K562 (cell line): ENCODE measurements around the gene IFNB1. TPM values are rescaled to one million over a fixed set of nuclear protein-coding genes. Genes with fewer than 3 reads are reported as not detected.

Source experiments
- ATAC-seq: fragments of 200-7000 bp; cut with Tn5 transposase; 3 replicates; pipeline ENCODE4 v1.9.1; 2020; ENCODE audit warnings: moderate library complexity
- BruUV-seq: library from RNA; stranded (reverse); fragments of 400-500 nt; replicated peaks from 2 replicates; lab custom pipeline; 2021; lab: Mats Ljungman, UMichigan
- CTCF ChIA-PET: fragments of 300-600 bp; formaldehyde crosslinking; extraction: SDS; loops from one replicate; lab custom pipeline; 2021; ENCODE audit warnings: low intra/inter-chr PET ratio; lab: Yijun Ruan, JAX
- POLR2A ChIA-PET: fragments of 300-600, 350-650 bp; sonication (Branson Sonifier 250); formaldehyde crosslinking; extraction: SDS; loops from one replicate; lab custom pipeline; 2021; ENCODE audit warnings: antibody characterized with exemption, inconsistent platforms; lab: Yijun Ruan, JAX
- DNase-seq, 4 experiments: peaks; one replicate each; pipeline versions ENCODE4 v3.0.0 to v3.0.0-alpha.2; 2011 to 2018; ENCODE audit warnings: low spot score in 3 of 4, mixed read lengths in 3 of 4; ENCODE audit errors: extremely low read depth in 1 of 4
- FAIRE-seq: peaks from 2 replicates; lab custom pipeline; 2011; peaks lifted over from hg19 to GRCh38; lab: Jason Lieb, UNC
- H2AFZ ChIP-seq: 2 replicates; pipeline ENCODE4 v1.6.0; 2011; ENCODE audit warnings: low read depth, low read length, control low read depth, inconsistent platforms
- H3K27ac ChIP-seq: fragments of 200-600 bp; 3 replicates; pipeline ENCODE4 v1.8.0; 2011; ENCODE audit warnings: low read depth, mild to moderate bottlenecking, control low read depth, inconsistent platforms, low read length, moderate library complexity, mixed read lengths; ENCODE audit errors: extremely low read depth
- H3K27me3 ChIP-seq, 2 experiments: fragments of 300-600 bp in 1 of 2; 2 replicates in 1 of 2; 3 replicates in 1 of 2; pipeline versions ENCODE4 v1.6.0 to v1.8.0; 2011; ENCODE audit warnings: inconsistent platforms in 2 of 2, low read length in 2 of 2, mild to moderate bottlenecking in 1 of 2, mixed read lengths in 1 of 2, moderate library complexity in 1 of 2; ENCODE audit not compliant: control insufficient read depth in 2 of 2, insufficient read depth in 2 of 2
- H3K36me3 ChIP-seq: fragments of 300-600 bp; 3 replicates; pipeline ENCODE4 v1.8.0; 2011; ENCODE audit warnings: mild to moderate bottlenecking, low read length, inconsistent platforms; ENCODE audit not compliant: control insufficient read depth, insufficient read depth
- H3K4me1 ChIP-seq, 2 experiments: fragments of 200-600 bp in 1 of 2; replicated peaks in 1 of 2; 2 replicates in 1 of 2; 3 replicates in 1 of 2; pipeline versions ENCODE4 v1.5.1 to v1.8.0; 2011; ENCODE audit warnings: inconsistent platforms in 2 of 2, low read length in 2 of 2, mild to moderate bottlenecking in 1 of 2, mixed read lengths in 1 of 2, moderate library complexity in 1 of 2; ENCODE audit not compliant: control insufficient read depth in 2 of 2, insufficient read depth in 2 of 2
- H3K4me2 ChIP-seq: 2 replicates; pipeline ENCODE4 v1.6.1; 2011; ENCODE audit warnings: low read length, control low read depth, inconsistent platforms, mixed read lengths; ENCODE audit not compliant: insufficient read depth
- H3K4me3 ChIP-seq: fragments of 200-600 bp; sonication (generic), shearing (Covaris generic); 2 replicates; pipeline ENCODE4 v1.5.1; 2016; ENCODE audit warnings: control low read depth, inconsistent platforms
- H3K79me2 ChIP-seq: fragments of 200-600 bp; 3 replicates; pipeline ENCODE4 v1.8.0; 2011; ENCODE audit warnings: low read length, inconsistent platforms; ENCODE audit not compliant: control insufficient read depth, insufficient read depth
- H3K9ac ChIP-seq, 2 experiments: 2 replicates each; pipeline versions ENCODE4 v1.6.0 to v1.6.1; 2011; ENCODE audit warnings: low read depth in 2 of 2, low read length in 2 of 2, control low read depth in 1 of 2, inconsistent platforms in 1 of 2, mild to moderate bottlenecking in 1 of 2, mixed read lengths in 1 of 2; ENCODE audit not compliant: insufficient read depth in 1 of 2
- H3K9me1 ChIP-seq: one replicate; pipeline ENCODE4 v1.6.0; 2011; ENCODE audit warnings: inconsistent platforms, mild to moderate bottlenecking, low read length, moderate library complexity; ENCODE audit not compliant: control insufficient read depth, insufficient read depth
- H3K9me3 ChIP-seq: replicated peaks from 2 replicates; pipeline ENCODE4 v1.5.1; 2011; ENCODE audit warnings: low read depth, low read length, inconsistent platforms; ENCODE audit not compliant: control insufficient read depth, insufficient read depth
- H4K20me1 ChIP-seq: replicated peaks from 2 replicates; pipeline ENCODE4 v1.6.1; 2011; ENCODE audit warnings: low read length, inconsistent platforms, mixed read lengths; ENCODE audit not compliant: control insufficient read depth, insufficient read depth
- THRB ChIP-seq: fragments of 450-650 bp; formaldehyde crosslinking; conservative IDR thresholded peaks from 2 replicates; pipeline ENCODE4 v1.4.0; 2022; ENCODE audit warnings: mild to moderate bottlenecking, missing genetic modification characterization
- TSC22D4 ChIP-seq: fragments of 450-650 bp; IDR thresholded peaks from 2 replicates; pipeline ENCODE4 v1.6.1; 2016; ENCODE audit warnings: missing genetic modification characterization, missing biosample characterization, control low read depth
- ZNF436 ChIP-seq: fragments of 250-450, 450-650 bp; sonication (Bioruptor Pico); formaldehyde crosslinking; IDR thresholded peaks from 2 replicates; pipeline ENCODE4 v1.7.0; 2020; ENCODE audit warnings: mild to moderate bottlenecking
- ZNF77 ChIP-seq: fragments of 250-450 bp; sonication (Bioruptor Pico); IDR thresholded peaks from 2 replicates; pipeline ENCODE4 v1.5.0; 2020
- WGBS: fragments of 100-300 bp; shearing (Covaris generic); methylation state at CpG from one replicate; pipeline ENCODE4 v1.1.6; 2016; ENCODE audit warnings: low coverage, mixed read lengths; ENCODE audit not compliant: insufficient coverage; ENCODE audit errors: missing lambda C conversion rate; 5-methylcytosine and 5-hydroxymethylcytosine counted together
- in situ Hi-C: fragments of 300-500 bp; cut with MboI; formaldehyde crosslinking; loops from 4 replicates; pipeline ENCODE4 v1.15.0; 2018; ENCODE audit warnings: inconsistent platforms, mixed read lengths
- intact Hi-C: fragments of 100-400 bp; cut with micrococcal nuclease; formaldehyde crosslinking; loops from 2 replicates; pipeline ENCODE4 v1.14.2; 2022
- polyA plus RNA-seq, 8 experiments: library from polyadenylated mRNA; depleted of rRNA in 4 of 8; stranded (reverse) in 5 of 8; unstranded in 3 of 8; fragments of >200 nt; fragmentation: Nextera tagmentation in 2 of 8; fragmentation: Illumina TruSeq in 1 of 8; extraction: Ambion mirVana in 2 of 8; extraction: Trizol in 1 of 8; gene quantifications; 2 replicates each; pipeline versions ENCODE4 v1.2.1 to v1.2.3, GENCODE V29; 2011 to 2014; ENCODE audit warnings: inconsistent platforms in 1 of 8, missing spikeins in 1 of 8
- total RNA-seq, 7 experiments: library from RNA; depleted of rRNA in 6 of 7; stranded (reverse); fragments of >200 nt in 6 of 7; fragmentation: Illumina TruSeq in 2 of 7; extraction: Trizol in 2 of 7; gene quantifications; 2 replicates each; pipeline versions ENCODE4 v1.2.1 to v1.2.3, GENCODE V29; 2011 to 2021; ENCODE audit warnings: low replicate concordance in 1 of 7

The IFNB1 gene
- total and polyA plus RNA-seq, 9 of the 15 experiments (the other 6 are each of a cell fraction or from before 2014, with no cell fraction given), result not detected

- TF ChIP-seq ZNF77, result no peak
These were observed 6.6 kb upstream of the IFNB1 start (continued) for GRCh38 chr9:21084242-21084850.

- no peak overlapping the region for H3K4me3 ChIP-seq
- no peaks in the 10 kb centered on the region for H3K9me1 ChIP-seq
- H3K27ac ChIP-seq, result no peak overlapping the region
- POLR2A ChIA-PET, result no interaction called here
- in situ Hi-C loops, result no loop called here
- H3K4me1 ChIP-seq, result no peaks in the 10 kb centered on the region
- no TSS peak for BruUV-seq
- CTCF ChIA-PET, result no interaction called here
- no peaks in the 10 kb centered on the region for H3K9me3 ChIP-seq
- H2AFZ ChIP-seq, result no peak overlapping the region
- no peaks in the 10 kb centered on the region for H3K27me3 ChIP-seq
- no peak for FAIRE-seq
- H4K20me1 ChIP-seq, result no peaks in the 10 kb centered on the region
- intact Hi-C loops, result no loop called here
- WGBS, result no CpG with 5 or more reads among the region's 4 CpGs
- H3K9ac ChIP-seq, result no peak overlapping the region
- H3K4me2 ChIP-seq, result no peak overlapping the region
- TF ChIP-seq ZNF436 (CRISPR knock-in tag) (no peak), TSC22D4 (tag) (no peak), THRB (CRISPR knock-in tag) (no peak)
- H3K79me2 ChIP-seq, result no peaks in the 10 kb centered on the region
- no peaks in the 10 kb centered on the region for H3K36me3 ChIP-seq
- no peak for ATAC-seq
- no peak for DNase-seq
These were observed 4.9 kb upstream of the IFNB1 start for GRCh38 chr9:21082671-21083070.
